Astrocyte (in vitro differentiated cells and primary cell): ENCODE data around the gene CLIP3.

Experiments used
- EZH2 ChIP-seq: IDR thresholded peaks from 2 replicates; pipeline ENCODE4 v1.6.1; 2012; ENCODE audit warnings: mild to moderate bottlenecking, low read length, inconsistent platforms; ENCODE audit not compliant: insufficient read depth
- TF ChIP-seq, protein P1 (sequence below): IDR thresholded peaks from 2 replicates; pipeline ENCODE4 v1.5.1; 2011; ENCODE audit warnings: low read depth, mild to moderate bottlenecking, inconsistent platforms, low read length, moderate library complexity; ENCODE audit not compliant: insufficient read depth

DNA sequence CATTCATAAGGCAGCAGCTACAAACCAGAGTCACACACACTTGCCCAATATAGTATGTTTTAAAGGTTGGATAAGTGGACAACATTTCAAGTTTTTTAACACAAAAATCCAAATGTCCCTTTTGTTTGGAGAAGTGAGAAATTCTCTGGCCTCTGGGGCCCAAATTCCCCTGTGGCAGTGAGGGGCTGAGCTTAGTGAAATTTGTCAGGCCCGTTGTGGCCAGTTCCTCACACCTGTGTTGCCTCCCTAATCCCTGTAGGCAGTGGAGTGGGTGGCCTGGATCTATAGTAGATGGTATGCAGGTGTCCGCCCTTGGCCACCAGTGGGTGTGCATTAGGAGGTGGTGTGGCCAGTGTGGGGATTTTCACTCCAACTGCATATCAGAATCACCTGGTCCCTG, 28.7 kb upstream of the CLIP3 start:
- TF ChIP-seq, protein P1, sequence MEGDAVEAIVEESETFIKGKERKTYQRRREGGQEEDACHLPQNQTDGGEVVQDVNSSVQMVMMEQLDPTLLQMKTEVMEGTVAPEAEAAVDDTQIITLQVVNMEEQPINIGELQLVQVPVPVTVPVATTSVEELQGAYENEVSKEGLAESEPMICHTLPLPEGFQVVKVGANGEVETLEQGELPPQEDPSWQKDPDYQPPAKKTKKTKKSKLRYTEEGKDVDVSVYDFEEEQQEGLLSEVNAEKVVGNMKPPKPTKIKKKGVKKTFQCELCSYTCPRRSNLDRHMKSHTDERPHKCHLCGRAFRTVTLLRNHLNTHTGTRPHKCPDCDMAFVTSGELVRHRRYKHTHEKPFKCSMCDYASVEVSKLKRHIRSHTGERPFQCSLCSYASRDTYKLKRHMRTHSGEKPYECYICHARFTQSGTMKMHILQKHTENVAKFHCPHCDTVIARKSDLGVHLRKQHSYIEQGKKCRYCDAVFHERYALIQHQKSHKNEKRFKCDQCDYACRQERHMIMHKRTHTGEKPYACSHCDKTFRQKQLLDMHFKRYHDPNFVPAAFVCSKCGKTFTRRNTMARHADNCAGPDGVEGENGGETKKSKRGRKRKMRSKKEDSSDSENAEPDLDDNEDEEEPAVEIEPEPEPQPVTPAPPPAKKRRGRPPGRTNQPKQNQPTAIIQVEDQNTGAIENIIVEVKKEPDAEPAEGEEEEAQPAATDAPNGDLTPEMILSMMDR, result no peak
- TF ChIP-seq EZH2, result no peak
